ENCODE results near the gene OCRL.
"Not testable (repeated sequence)": the region's sequence is repeated elsewhere in the genome, so short reads cannot be mapped to it uniquely, and the experiment has no call there.

Gene OCRL

GRCh38 chrX:129559783-129560182 is 19.7 kb downstream of the OCRL start:
- H3K4me1 ChIP-seq = peaks cover 17% of the 10 kb centered on the region

GRCh38 chrX:129561453-129561852 is 21.4 kb downstream of the OCRL start:
- Histone ChIP-seq H3K4me2 (ENCODE audit: low read length) (no peak overlapping the region), H3K9me3 (ENCODE audit: control insufficient read depth, low read length) (no peaks in the 10 kb centered on the region), H3K36me3 (ENCODE audit: control insufficient read depth, insufficient read depth, low read length) (no peaks in the 10 kb centered on the region), H3K27me3 (ENCODE audit: control insufficient read depth, insufficient read depth, low read length) (no peaks in the 10 kb centered on the region), H3K79me2 (no peaks in the 10 kb centered on the region), H3K4me1 (peaks cover 18% of the 10 kb centered on the region), H3K4me3 (ENCODE audit: low read depth, low read length) (no peak overlapping the region), H3K9ac (no peak overlapping the region), H3K27ac (no peak overlapping the region), H2AFZ (no peak overlapping the region)
- TF ChIP-seq CTCF (IDR thresholded peaks at IDR 0.05) = no peak

More at GRCh38 chrX:129559783-129560182, 19.7 kb downstream of the OCRL start:
- Histone ChIP-seq H3K9ac (no peak overlapping the region), H3K4me3 (ENCODE audit: low read depth, low read length) (no peak overlapping the region), H3K9me3 (ENCODE audit: control insufficient read depth, low read length) (no peaks in the 10 kb centered on the region), H3K27me3 (ENCODE audit: control insufficient read depth, insufficient read depth, low read length) (no peaks in the 10 kb centered on the region), H3K79me2 (no peaks in the 10 kb centered on the region), H3K4me2 (ENCODE audit: low read length) (no peak overlapping the region), H2AFZ (no peak overlapping the region), H3K36me3 (ENCODE audit: control insufficient read depth, insufficient read depth, low read length) (no peaks in the 10 kb centered on the region), H3K27ac (no peak overlapping the region)
- no peak for TF ChIP-seq CTCF (IDR thresholded peaks at IDR 0.05)

- H3K4me2 ChIP-seq (ENCODE audit: low read length); H3K36me3 ChIP-seq (ENCODE audit: control insufficient read depth, insufficient read depth, low read length); H3K4me1 ChIP-seq: not testable (repeated sequence)
Measured at GRCh38 chrX:129564345-129564744, 24.3 kb downstream of the OCRL start.

GRCh38 chrX:129565046-129565650 is 25.1 kb downstream of the OCRL start:
- Histone ChIP-seq H3K36me3 (ENCODE audit: control insufficient read depth, insufficient read depth, low read length) (no peaks in the 10 kb centered on the region), H3K4me3 (ENCODE audit: low read depth, low read length) (no peak overlapping the region), H3K9me3 (ENCODE audit: control insufficient read depth, low read length) (no peaks in the 10 kb centered on the region), H3K9ac (no peak overlapping the region), H3K79me2 (no peaks in the 10 kb centered on the region), H3K4me1 (peaks cover 4% of the 10 kb centered on the region), H3K27me3 (ENCODE audit: control insufficient read depth, insufficient read depth, low read length) (no peaks in the 10 kb centered on the region), H3K27ac (no peak overlapping the region), H3K4me2 (ENCODE audit: low read length) (no peak overlapping the region), H2AFZ (no peak overlapping the region)
- TF ChIP-seq CTCF (IDR thresholded peaks at IDR 0.05) = no peak

More at GRCh38 chrX:129564345-129564744, 24.3 kb downstream of the OCRL start:
- H3K79me2 ChIP-seq; H3K27ac ChIP-seq; H2AFZ ChIP-seq; H3K9me3 ChIP-seq (ENCODE audit: control insufficient read depth, low read length); H3K4me3 ChIP-seq (ENCODE audit: low read depth, low read length); H3K27me3 ChIP-seq (ENCODE audit: control insufficient read depth, insufficient read depth, low read length); H3K9ac ChIP-seq: not testable (repeated sequence)

- Histone ChIP-seq H3K36me3 (ENCODE audit: control insufficient read depth, insufficient read depth, low read length) (no peaks in the 10 kb centered on the region), H3K9ac (no peak overlapping the region), H3K4me1 (peaks cover 4% of the 10 kb centered on the region), H3K9me3 (ENCODE audit: control insufficient read depth, low read length) (no peaks in the 10 kb centered on the region), H3K79me2 (no peaks in the 10 kb centered on the region), H3K27me3 (ENCODE audit: control insufficient read depth, insufficient read depth, low read length) (no peaks in the 10 kb centered on the region), H3K4me2 (ENCODE audit: low read length) (no peak overlapping the region), H3K27ac (no peak overlapping the region), H3K4me3 (ENCODE audit: low read depth, low read length) (no peak overlapping the region), H2AFZ (no peak overlapping the region)
- no peak for TF ChIP-seq CTCF (IDR thresholded peaks at IDR 0.05)
Measured at GRCh38 chrX:129566073-129566472, 26.0 kb downstream of the OCRL start.

Measured in parathyroid adenoma (tissue), 2 donors.